Body of pancreas (tissue), 4 donors: Measurements from ENCODE around the gene TCFL5.

Experiments used
- CTCF ChIP-seq, 7 experiments: fragments of 450-650 bp in 4 of 7; fragments of 200-600 bp in 3 of 7; sonication (generic) in 3 of 7; IDR thresholded peaks; one replicate each; pipeline ENCODE4 v1.5.1; 2016 to 2019; ENCODE audit warnings: antibody characterized with exemption in 7 of 7
- POLR2A ChIP-seq, 3 donors: fragments of 450-650 bp; IDR thresholded peaks; one replicate each; pipeline ENCODE4 v1.6.1; 2016; ENCODE audit warnings: antibody characterized with exemption in 3 of 3, mild to moderate bottlenecking in 2 of 3

- TF ChIP-seq CTCF (IDR thresholded peaks at IDR 0.05) (no peak), POLR2A (IDR thresholded peaks at IDR 0.05) (no peak)
Measured at GRCh38 chr20:62876501-62876901, 14.9 kb upstream of the TCFL5 start.
